ENCODE measurements around the gene POLR1C. TPM values are rescaled to one million over a fixed set of nuclear protein-coding genes. Genes with fewer than 3 reads are reported as not detected.
"Not testable (repeated sequence)": the region's sequence is repeated elsewhere in the genome, so short reads cannot be mapped to it uniquely, and the experiment has no call there.

The POLR1C gene
- total RNA-seq, 1 experiment from 2014 or later: 50.0 TPM

GRCh38 chr6:43541774-43542471 is 25.0 kb downstream of the POLR1C start:
- H3K79me2 ChIP-seq (ENCODE audit: low read length): peaks cover 17% of the 10 kb centered on the region; the same call in 1 of the 2 replicates
- no peaks in the 10 kb centered on the region for H3K9me2 ChIP-seq (replicated peaks; ENCODE audit: insufficient read depth, low read length)
- H3K4me2 ChIP-seq (ENCODE audit: low read depth, low read length, poor library complexity, severe bottlenecking): no peak overlapping the region
- no peaks in the 10 kb centered on the region for H3K4me1 ChIP-seq (ENCODE audit: low read length)
- no peaks in the 10 kb centered on the region for H3K9me3 ChIP-seq (ENCODE audit: low read length)
- no peak for DNase-seq
- H3K27ac ChIP-seq (ENCODE audit: low read length): no peak overlapping the region
- H3K9ac ChIP-seq (ENCODE audit: low read length): no peak overlapping the region
- H4K20me1 ChIP-seq (ENCODE audit: insufficient read depth, low read depth, low read length): no peaks in the 10 kb centered on the region
- H3K27me3 ChIP-seq (ENCODE audit: low read length): no peaks in the 10 kb centered on the region
- no peak overlapping the region for H3K4me3 ChIP-seq (ENCODE audit: low read length)
- H3K36me3 ChIP-seq (ENCODE audit: insufficient read depth, low read length): peaks cover 56% of the 10 kb centered on the region
- no peak overlapping the region for H2AFZ ChIP-seq (ENCODE audit: low read length)

- no peaks in the 10 kb centered on the region for H3K27me3 ChIP-seq (ENCODE audit: low read length)
- H3K9ac ChIP-seq (ENCODE audit: low read length): no peak overlapping the region
- H3K4me1 ChIP-seq (ENCODE audit: low read length): no peaks in the 10 kb centered on the region
- no peak overlapping the region for H3K27ac ChIP-seq (ENCODE audit: low read length)
- no peaks in the 10 kb centered on the region for H4K20me1 ChIP-seq (ENCODE audit: insufficient read depth, low read depth, low read length)
- H2AFZ ChIP-seq (ENCODE audit: low read length): no peak overlapping the region
- H3K4me3 ChIP-seq (ENCODE audit: low read length): no peak overlapping the region
- no peak overlapping the region for H3K4me2 ChIP-seq (ENCODE audit: low read depth, low read length, poor library complexity, severe bottlenecking)
- H3K9me2 ChIP-seq (replicated peaks; ENCODE audit: insufficient read depth, low read length): no peaks in the 10 kb centered on the region
- DNase-seq: no peak
- H3K36me3 ChIP-seq (ENCODE audit: insufficient read depth, low read length): peaks cover 64% of the 10 kb centered on the region
- H3K9me3 ChIP-seq (ENCODE audit: low read length): no peaks in the 10 kb centered on the region
- peaks cover 17% of the 10 kb centered on the region; the same call in 1 of the 2 replicates for H3K79me2 ChIP-seq (ENCODE audit: low read length)
These were observed 27.6 kb downstream of the POLR1C start for GRCh38 chr6:43544461-43544860.

- H3K36me3 ChIP-seq (ENCODE audit: insufficient read depth, low read length): peaks cover 74% of the 10 kb centered on the region
- H4K20me1 ChIP-seq (ENCODE audit: insufficient read depth, low read depth, low read length): no peaks in the 10 kb centered on the region
- no peak overlapping the region for H3K9ac ChIP-seq (ENCODE audit: low read length)
- H3K9me2 ChIP-seq (replicated peaks; ENCODE audit: insufficient read depth, low read length): no peaks in the 10 kb centered on the region
- no peak overlapping the region for H3K4me3 ChIP-seq (ENCODE audit: low read length)
- no peak for DNase-seq
- no peak overlapping the region for H3K4me2 ChIP-seq (ENCODE audit: low read depth, low read length, poor library complexity, severe bottlenecking)
- H3K9me3 ChIP-seq (ENCODE audit: low read length): no peaks in the 10 kb centered on the region
- H3K79me2 ChIP-seq (ENCODE audit: low read length): 0 out of 2 replicates have a peak, but pooled peaks cover 5% of the 10 kb centered on the region
- H3K4me1 ChIP-seq (ENCODE audit: low read length): no peaks in the 10 kb centered on the region
- no peaks in the 10 kb centered on the region for H3K27me3 ChIP-seq (ENCODE audit: low read length)
- H2AFZ ChIP-seq (ENCODE audit: low read length): no peak overlapping the region
- H3K27ac ChIP-seq (ENCODE audit: low read length): no peak overlapping the region
These were observed 30.3 kb downstream of the POLR1C start for GRCh38 chr6:43547222-43547621.

- H3K36me3 ChIP-seq (ENCODE audit: insufficient read depth, low read length): peaks cover 69% of the 10 kb centered on the region
- not testable (repeated sequence) for DNase-seq; H3K27me3 ChIP-seq (ENCODE audit: low read length); H3K4me2 ChIP-seq (ENCODE audit: low read depth, low read length, poor library complexity, severe bottlenecking); H3K27ac ChIP-seq (ENCODE audit: low read length); H3K79me2 ChIP-seq (ENCODE audit: low read length); H3K4me3 ChIP-seq (ENCODE audit: low read length); H2AFZ ChIP-seq (ENCODE audit: low read length); H3K9ac ChIP-seq (ENCODE audit: low read length); H3K9me3 ChIP-seq (ENCODE audit: low read length); H3K9me2 ChIP-seq (replicated peaks; ENCODE audit: insufficient read depth, low read length); H4K20me1 ChIP-seq (ENCODE audit: insufficient read depth, low read depth, low read length); H3K4me1 ChIP-seq (ENCODE audit: low read length)
These were observed 40.7 kb downstream of the POLR1C start for GRCh38 chr6:43557620-43558019.

- H4K20me1 ChIP-seq (ENCODE audit: insufficient read depth, low read depth, low read length): no peaks in the 10 kb centered on the region
- no peaks in the 10 kb centered on the region for H3K4me1 ChIP-seq (ENCODE audit: low read length)
- H3K4me3 ChIP-seq (ENCODE audit: low read length): no peak overlapping the region
- no peaks in the 10 kb centered on the region for H3K9me2 ChIP-seq (replicated peaks; ENCODE audit: insufficient read depth, low read length)
- no peak overlapping the region for H3K27ac ChIP-seq (ENCODE audit: low read length)
- no peak overlapping the region for H3K4me2 ChIP-seq (ENCODE audit: low read depth, low read length, poor library complexity, severe bottlenecking)
- H3K9me3 ChIP-seq (ENCODE audit: low read length): no peaks in the 10 kb centered on the region
- no peak overlapping the region for H3K9ac ChIP-seq (ENCODE audit: low read length)
- H2AFZ ChIP-seq (ENCODE audit: low read length): no peak overlapping the region
- H3K36me3 ChIP-seq (ENCODE audit: insufficient read depth, low read length): peaks cover 65% of the 10 kb centered on the region
- no peaks in the 10 kb centered on the region for H3K27me3 ChIP-seq (ENCODE audit: low read length)
- no peak for DNase-seq
- no peaks in the 10 kb centered on the region for H3K79me2 ChIP-seq (ENCODE audit: low read length)
These were observed 42.4 kb downstream of the POLR1C start for GRCh38 chr6:43559328-43559727.

GRCh38 chr6:43570876-43571441 is 54.1 kb downstream of the POLR1C start:
- H2AFZ ChIP-seq (ENCODE audit: low read length): no peak overlapping the region
- no peak overlapping the region for H3K4me2 ChIP-seq (ENCODE audit: low read depth, low read length, poor library complexity, severe bottlenecking)
- no peak overlapping the region for H3K27ac ChIP-seq (ENCODE audit: low read length)
- no peaks in the 10 kb centered on the region for H4K20me1 ChIP-seq (ENCODE audit: insufficient read depth, low read depth, low read length)
- H3K79me2 ChIP-seq (ENCODE audit: low read length): peaks cover 29% of the 10 kb centered on the region
- DNase-seq: no peak
- peaks cover 44% of the 10 kb centered on the region for H3K36me3 ChIP-seq (ENCODE audit: insufficient read depth, low read length)
- no peaks in the 10 kb centered on the region for H3K27me3 ChIP-seq (ENCODE audit: low read length)
- no peak overlapping the region for H3K4me3 ChIP-seq (ENCODE audit: low read length)
- peaks cover 6% of the 10 kb centered on the region for H3K4me1 ChIP-seq (ENCODE audit: low read length)
- H3K9me3 ChIP-seq (ENCODE audit: low read length): no peaks in the 10 kb centered on the region
- H3K9ac ChIP-seq (ENCODE audit: low read length): no peak overlapping the region
- no peaks in the 10 kb centered on the region for H3K9me2 ChIP-seq (replicated peaks; ENCODE audit: insufficient read depth, low read length)

Small RNA genes lying within 50 kb of the gene (small RNA-seq; reads per million reads assigned to genes)
- not detected for gene RF00426
- not detected for gene RNU6-1113P

Other genes starting within 250 kb of the POLR1C start
- not detected in 2 replicates for gene SLC22A7, start 218.8 kb upstream of the POLR1C start, total RNA-seq (2014; rRNA removed; shearing (Covaris generic); ENCODE audit: low replicate concordance)
- 55.0 and 56.8 TPM in 2 replicates for gene CRIP3, start 208.3 kb upstream of the POLR1C start, total RNA-seq (2014; rRNA removed; shearing (Covaris generic); ENCODE audit: low replicate concordance)
- 54.5 and 61.8 TPM in 2 replicates for gene ZNF318, start 147.4 kb upstream of the POLR1C start, total RNA-seq (2014; rRNA removed; shearing (Covaris generic); ENCODE audit: low replicate concordance)
- 33.5 and 44.4 TPM in 2 replicates for gene ABCC10, start 89.5 kb upstream of the POLR1C start, total RNA-seq (2014; rRNA removed; shearing (Covaris generic); ENCODE audit: low replicate concordance)
- 1.5 and 3.1 TPM in 2 replicates for gene DLK2, start 61.5 kb upstream of the POLR1C start, total RNA-seq (2014; rRNA removed; shearing (Covaris generic); ENCODE audit: low replicate concordance)
- 16.3 and 17.3 TPM in 2 replicates for gene TJAP1, start 39.5 kb upstream of the POLR1C start, total RNA-seq (2014; rRNA removed; shearing (Covaris generic); ENCODE audit: low replicate concordance)
- 0.19 and 0.69 TPM in 2 replicates for gene LRRC73, start 6.7 kb upstream of the POLR1C start, total RNA-seq (2014; rRNA removed; shearing (Covaris generic); ENCODE audit: low replicate concordance)
- gene YIPF3, start 163 bp upstream of the POLR1C start, total RNA-seq (2014; rRNA removed; shearing (Covaris generic); ENCODE audit: low replicate concordance): 50.3 and 66.7 TPM in 2 replicates
- 57.9 and 61.2 TPM in 2 replicates for gene XPO5, start 58.9 kb downstream of the POLR1C start, total RNA-seq (2014; rRNA removed; shearing (Covaris generic); ENCODE audit: low replicate concordance)
- 10.3 and 15.4 TPM in 2 replicates for gene POLH, start 59.1 kb downstream of the POLR1C start, total RNA-seq (2014; rRNA removed; shearing (Covaris generic); ENCODE audit: low replicate concordance)
- 70.3 and 72.3 TPM in 2 replicates for gene GTPBP2, start 112.2 kb downstream of the POLR1C start, total RNA-seq (2014; rRNA removed; shearing (Covaris generic); ENCODE audit: low replicate concordance)
- 28.5 and 32.2 TPM in 2 replicates for gene MAD2L1BP, start 118.8 kb downstream of the POLR1C start, total RNA-seq (2014; rRNA removed; shearing (Covaris generic); ENCODE audit: low replicate concordance)
- gene RSPH9, start 127.9 kb downstream of the POLR1C start, total RNA-seq (2014; rRNA removed; shearing (Covaris generic); ENCODE audit: low replicate concordance): not detected in 2 replicates
- 53.2 and 82.4 TPM in 2 replicates for gene MRPS18A, start 170.7 kb downstream of the POLR1C start, total RNA-seq (2014; rRNA removed; shearing (Covaris generic); ENCODE audit: low replicate concordance)